ENCODE measurements around the gene PIGU.
A peak's percentile ranks its signal among the peaks of the same experiment; 100 is the strongest.
"Not testable (repeated sequence)": the region's sequence is repeated elsewhere in the genome, so short reads cannot be mapped to it uniquely, and the experiment has no call there.

PIGU gene

GRCh38 chr20:34676642-34677373 lies at the start of gene PIGU:
TSS of gene PIGU (minus strand) at chr20:34677092. CDS start at chr20:34677085, 7 bp downstream.
- no peaks in the 10 kb centered on the region for H3K36me3 Mint-ChIP-seq
- H3K4me1 Mint-ChIP-seq, result peaks cover 25% of the 10 kb centered on the region
- DNase-seq (ENCODE audit: low spot score in 2 of 2), result peak; percentile 89 to 94
- H3K9me3 Mint-ChIP-seq, result no peaks in the 10 kb centered on the region
- H3K4me3 Mint-ChIP-seq, result peak within 1 kb of the TSS; percentile 92
- peak; percentile 98 for ATAC-seq
- H3K27ac Mint-ChIP-seq, result peak within 1 kb of the TSS; percentile 95

DNA sequence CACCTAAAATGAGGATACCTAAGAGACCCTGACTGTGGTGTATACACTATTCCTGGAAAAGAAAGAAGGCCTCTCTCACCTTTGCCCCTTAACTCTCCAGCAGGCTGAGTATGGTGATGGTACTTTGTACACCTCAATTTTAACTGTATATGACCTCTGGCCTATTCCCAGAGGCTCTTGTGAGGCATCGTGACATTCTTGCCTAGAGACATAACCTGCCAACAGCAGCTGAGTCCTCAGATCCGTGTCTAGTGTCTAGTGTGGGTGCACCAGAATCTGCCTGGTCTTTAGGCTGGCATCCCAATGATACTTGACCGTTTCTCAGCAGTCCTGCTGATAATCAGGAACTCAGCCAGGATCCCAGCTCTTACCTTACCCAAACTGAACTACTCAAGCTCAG lies 47.3 kb upstream of the PIGU start:
- H3K4me3 Mint-ChIP-seq, result no peak overlapping the region
- DNase-seq (ENCODE audit: low spot score in 2 of 2) (no peak), ATAC-seq (no peak)
- H3K36me3 Mint-ChIP-seq, result peaks cover 47% of the 10 kb centered on the region
- H3K27ac Mint-ChIP-seq, result no peak overlapping the region
- H3K4me1 Mint-ChIP-seq, result peaks cover 12% of the 10 kb centered on the region
- H3K9me3 Mint-ChIP-seq, result no peaks in the 10 kb centered on the region

- H3K4me1 Mint-ChIP-seq, result peaks cover 16% of the 10 kb centered on the region
- H3K36me3 Mint-ChIP-seq, result peaks cover 44% of the 10 kb centered on the region
- peak; percentile 14 for ATAC-seq
- H3K27ac Mint-ChIP-seq; DNase-seq (ENCODE audit: low spot score in 2 of 2); H3K4me3 Mint-ChIP-seq; H3K9me3 Mint-ChIP-seq: not testable (repeated sequence)
These were observed 45.7 kb upstream of the PIGU start for GRCh38 chr20:34722560-34722959.

GRCh38 chr20:34720266-34720665 lies 43.4 kb upstream of the PIGU start:
- H3K9me3 Mint-ChIP-seq, result no peaks in the 10 kb centered on the region
- peaks cover 18% of the 10 kb centered on the region for H3K4me1 Mint-ChIP-seq
- ATAC-seq (no peak), DNase-seq (ENCODE audit: low spot score in 2 of 2) (no peak)
- peaks cover 36% of the 10 kb centered on the region for H3K36me3 Mint-ChIP-seq
- H3K4me3 Mint-ChIP-seq, result no peak overlapping the region
- peak overlapping the region; percentile 52 for H3K27ac Mint-ChIP-seq

- peaks cover 38% of the 10 kb centered on the region for H3K36me3 Mint-ChIP-seq
These were observed 42.5 kb upstream of the PIGU start for GRCh38 chr20:34719242-34720017.

DNA sequence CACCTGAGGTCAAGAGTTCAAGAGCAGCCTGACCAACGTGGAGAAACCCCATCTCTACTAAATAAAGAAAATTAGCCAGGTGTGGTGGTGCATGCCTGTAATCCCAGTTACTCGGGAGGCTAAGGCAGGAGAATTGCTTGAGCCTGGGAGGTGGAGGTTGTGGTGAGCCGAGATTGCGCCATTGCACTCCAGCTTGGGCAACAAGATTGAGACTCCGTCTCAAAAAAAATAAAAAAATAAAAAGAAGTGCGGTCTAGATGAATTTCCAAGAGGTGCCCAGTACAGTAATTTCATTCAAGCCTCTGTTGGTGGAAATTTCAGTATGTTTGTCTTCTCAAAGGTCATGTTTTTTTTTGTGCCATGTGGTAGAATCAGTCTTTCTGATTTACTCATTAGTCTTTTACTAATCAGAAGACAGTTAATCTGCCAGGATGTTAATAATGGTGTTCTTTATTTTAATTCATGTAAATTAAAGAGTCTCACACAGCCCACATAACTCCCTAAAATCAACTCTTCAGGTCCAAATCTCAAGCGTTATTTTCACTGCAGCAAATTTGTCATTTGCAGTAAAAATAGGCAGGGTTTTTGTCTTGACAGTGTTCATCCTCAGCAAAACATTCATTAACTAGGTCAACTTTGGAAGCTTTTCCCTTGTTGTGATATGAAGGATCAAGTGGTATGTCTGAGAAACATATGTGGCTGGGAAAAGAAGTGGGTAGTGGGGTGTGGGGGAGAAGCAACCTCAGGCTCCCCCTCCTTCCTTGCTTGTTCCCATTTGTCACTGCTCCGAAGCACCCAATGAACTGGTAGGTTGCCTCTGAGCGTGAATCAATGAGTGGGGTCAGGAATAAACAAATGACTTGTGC lies 40.6 kb upstream of the PIGU start:
- DNase-seq (ENCODE audit: low spot score in 2 of 2), result no peak
- Mint-ChIP-seq H3K4me1 (peaks cover 32% of the 10 kb centered on the region), H3K4me3 (no peak overlapping the region), H3K9me3 (no peaks in the 10 kb centered on the region), H3K27ac (no peak overlapping the region), H3K36me3 (peaks cover 53% of the 10 kb centered on the region)
- ATAC-seq, result no peak

More at GRCh38 chr20:34719242-34720017, 42.5 kb upstream of the PIGU start:
- Mint-ChIP-seq H3K4me1 (peaks cover 18% of the 10 kb centered on the region), H3K27ac (peak overlapping the region; percentile 52)
- not testable (repeated sequence) for H3K4me3 Mint-ChIP-seq; H3K9me3 Mint-ChIP-seq; DNase-seq (ENCODE audit: low spot score in 2 of 2)
- ATAC-seq, result peak; percentile 93

DNA sequence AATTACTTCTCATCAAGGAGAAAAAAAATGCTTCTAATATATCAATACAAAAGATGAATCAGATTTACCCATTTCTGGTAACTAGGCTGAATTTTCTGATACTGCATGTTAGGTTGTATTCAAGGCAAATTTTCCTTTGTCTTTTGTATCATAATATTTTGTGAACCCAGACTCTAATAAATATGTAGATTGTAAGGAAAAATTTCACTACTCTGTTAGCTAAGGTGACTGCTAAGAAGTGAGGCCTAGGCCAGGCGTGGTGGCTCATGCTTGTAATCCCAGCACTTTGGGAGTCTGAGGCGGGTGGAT lies 40.0 kb upstream of the PIGU start:
- peaks cover 38% of the 10 kb centered on the region for H3K4me1 Mint-ChIP-seq
- H3K27ac Mint-ChIP-seq, result no peak overlapping the region
- peaks cover 56% of the 10 kb centered on the region for H3K36me3 Mint-ChIP-seq
- no peak for DNase-seq (ENCODE audit: low spot score in 2 of 2)
- no peak overlapping the region for H3K4me3 Mint-ChIP-seq
- ATAC-seq, result no peak
- H3K9me3 Mint-ChIP-seq, result no peaks in the 10 kb centered on the region

GRCh38 chr20:34715384-34715783 lies 38.5 kb upstream of the PIGU start:
- Mint-ChIP-seq H3K9me3 (no peaks in the 10 kb centered on the region), H3K27ac (no peak overlapping the region), H3K36me3 (peaks cover 55% of the 10 kb centered on the region), H3K4me3 (no peak overlapping the region), H3K4me1 (peaks cover 40% of the 10 kb centered on the region)
- no peak for ATAC-seq
- DNase-seq (ENCODE audit: low spot score in 2 of 2), result no peak

- not testable (repeated sequence) for H3K4me3 Mint-ChIP-seq
- H3K36me3 Mint-ChIP-seq, result peaks cover 61% of the 10 kb centered on the region
These were observed 37.1 kb upstream of the PIGU start for GRCh38 chr20:34713944-34714515.

DNA sequence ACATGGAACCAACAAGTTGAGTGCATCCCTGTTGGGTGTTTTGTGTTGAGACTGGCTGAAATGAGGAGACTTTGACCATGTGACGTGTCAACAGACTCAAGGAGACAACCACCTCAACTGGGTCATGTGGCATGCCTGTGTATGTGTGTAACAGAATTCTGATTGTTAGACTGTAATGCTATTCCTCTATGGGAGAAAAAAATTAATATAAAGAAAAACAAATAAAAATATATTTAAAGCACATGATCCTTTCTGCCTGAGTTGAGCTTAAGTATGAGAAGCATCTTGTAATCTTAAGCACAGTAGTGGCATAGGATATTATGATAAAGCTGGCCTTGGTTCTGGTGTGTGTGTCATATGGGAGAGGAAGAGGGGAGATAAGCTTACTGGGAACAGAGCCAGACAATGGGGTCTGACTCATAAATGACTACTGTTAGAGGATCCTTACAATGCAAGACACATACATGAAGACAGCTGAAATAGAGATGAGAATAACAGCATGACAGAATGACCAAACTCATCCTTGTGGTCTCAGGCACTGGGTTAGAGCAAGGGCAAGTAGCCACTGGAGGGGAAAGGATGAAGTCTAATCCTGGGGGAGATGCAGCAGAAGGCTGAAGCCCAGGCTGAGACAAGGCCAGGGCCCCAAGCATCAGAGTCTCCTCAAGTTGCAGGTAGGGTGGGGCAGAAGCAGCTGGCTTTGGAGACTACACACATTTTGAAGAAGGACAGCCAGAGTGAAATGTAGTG lies 36.5 kb upstream of the PIGU start:
- H3K36me3 Mint-ChIP-seq, result peaks cover 65% of the 10 kb centered on the region
- peaks cover 45% of the 10 kb centered on the region for H3K4me1 Mint-ChIP-seq
- no peaks in the 10 kb centered on the region for H3K9me3 Mint-ChIP-seq
- H3K27ac Mint-ChIP-seq, result no peak overlapping the region
- H3K4me3 Mint-ChIP-seq, result no peak overlapping the region
- DNase-seq (ENCODE audit: low spot score in 2 of 2), result no peak
- ATAC-seq, result peak; percentile 62

More at GRCh38 chr20:34713944-34714515, 37.1 kb upstream of the PIGU start:
- not testable (repeated sequence) for DNase-seq (ENCODE audit: low spot score in 2 of 2); H3K9me3 Mint-ChIP-seq; H3K27ac Mint-ChIP-seq; ATAC-seq
- peaks cover 40% of the 10 kb centered on the region for H3K4me1 Mint-ChIP-seq

- Mint-ChIP-seq H3K4me3 (no peak overlapping the region), H3K36me3 (peaks cover 62% of the 10 kb centered on the region), H3K27ac (no peak overlapping the region), H3K4me1 (peaks cover 46% of the 10 kb centered on the region), H3K9me3 (no peaks in the 10 kb centered on the region)
- ATAC-seq (no peak), DNase-seq (ENCODE audit: low spot score in 2 of 2) (no peak)
These were observed 35.8 kb upstream of the PIGU start for GRCh38 chr20:34712525-34713192.

GRCh38 chr20:34711813-34712430 lies 35.0 kb upstream of the PIGU start:
- ATAC-seq (no peak), DNase-seq (ENCODE audit: low spot score in 2 of 2) (no peak)
- no peak overlapping the region for H3K4me3 Mint-ChIP-seq
- peaks cover 42% of the 10 kb centered on the region for H3K4me1 Mint-ChIP-seq
- no peaks in the 10 kb centered on the region for H3K9me3 Mint-ChIP-seq
- H3K36me3 Mint-ChIP-seq, result peaks cover 57% of the 10 kb centered on the region
- no peak overlapping the region for H3K27ac Mint-ChIP-seq

DNA sequence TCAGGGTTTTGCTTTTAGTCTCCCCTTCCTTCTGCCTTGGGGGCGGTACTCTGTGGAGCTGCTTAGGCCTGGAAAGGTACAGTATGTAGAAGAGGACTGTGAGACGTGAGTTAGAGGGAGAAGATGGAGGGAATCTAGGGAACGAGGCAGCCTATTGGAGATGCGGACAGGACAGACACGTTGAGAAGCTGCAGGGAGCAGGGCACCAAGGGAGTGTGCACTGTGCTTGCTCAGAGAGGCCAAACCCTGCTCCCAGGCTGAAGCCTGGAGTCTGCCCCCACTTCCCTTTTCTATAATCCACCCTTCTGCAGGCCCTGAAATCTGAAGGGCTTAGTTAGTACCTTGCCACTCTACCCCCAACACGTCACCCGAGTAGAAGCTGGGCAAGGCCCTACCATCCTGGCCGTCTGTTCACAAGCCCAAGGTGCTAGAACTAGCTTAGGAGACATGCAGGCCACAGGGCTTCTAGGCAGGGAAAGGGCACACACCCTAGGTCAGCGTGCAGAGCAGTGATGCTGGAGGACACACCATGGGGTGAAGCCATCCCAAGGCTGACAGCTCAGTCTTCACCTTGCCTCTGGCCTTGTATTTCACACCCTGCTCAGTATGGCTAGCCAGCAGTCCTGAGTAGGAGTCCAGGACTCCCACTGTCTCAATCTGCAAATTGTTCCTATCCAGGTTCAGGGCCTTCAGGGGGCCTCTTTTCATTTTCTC lies 34.1 kb upstream of the PIGU start:
- H3K4me1 Mint-ChIP-seq, result peaks cover 47% of the 10 kb centered on the region
- peaks cover 53% of the 10 kb centered on the region for H3K36me3 Mint-ChIP-seq
- H3K27ac Mint-ChIP-seq, result peak overlapping the region; percentile 85
- no peaks in the 10 kb centered on the region for H3K9me3 Mint-ChIP-seq
- peak overlapping the region; percentile 79 for H3K4me3 Mint-ChIP-seq
- no peak for ATAC-seq
- DNase-seq (ENCODE audit: low spot score in 2 of 2), result no peak
